Osteocyte (in vitro differentiated cells): Measurements from ENCODE around the gene MGAT5. TPM values are rescaled to one million over a fixed set of nuclear protein-coding genes. Genes with fewer than 3 reads are reported as not detected.

ENCODE experiments used
- DNase-seq: peaks from one replicate; pipeline ENCODE4 v3.0.0; 2021; ENCODE audit warnings: mixed read lengths; ENCODE audit not compliant: unreplicated experiment; ENCODE audit errors: extremely low spot score
- H3K27ac Mint-ChIP-seq: one replicate; pipeline ENCODE4 v1.8.0; 2021; ENCODE audit warnings: mild to moderate bottlenecking, mixed read lengths; ENCODE audit not compliant: unreplicated experiment
- H3K27me3 Mint-ChIP-seq: one replicate; pipeline ENCODE4 v1.8.0; 2021; ENCODE audit warnings: mixed read lengths; ENCODE audit not compliant: unreplicated experiment
- H3K36me3 Mint-ChIP-seq: one replicate; pipeline ENCODE4 v1.8.0; 2021; ENCODE audit warnings: mixed read lengths; ENCODE audit not compliant: unreplicated experiment
- H3K4me1 Mint-ChIP-seq: one replicate; pipeline ENCODE4 v1.8.0; 2021; ENCODE audit warnings: mixed read lengths; ENCODE audit not compliant: unreplicated experiment
- H3K4me3 Mint-ChIP-seq: one replicate; pipeline ENCODE4 v1.8.0; 2021; ENCODE audit warnings: mild to moderate bottlenecking, moderate library complexity, mixed read lengths; ENCODE audit not compliant: unreplicated experiment
- H3K9me3 Mint-ChIP-seq: one replicate; pipeline ENCODE4 v1.8.0; 2021; ENCODE audit warnings: mixed read lengths; ENCODE audit not compliant: unreplicated experiment
- CTCF ChIP-seq: fragments of 200-600 bp; sonication (generic); IDR thresholded peaks from 2 replicates; pipeline ENCODE4 v1.5.0; 2021; ENCODE audit warnings: antibody characterized with exemption, mild to moderate bottlenecking, moderate library complexity
- total RNA-seq: library from RNA; stranded (reverse); gene quantifications from 2 replicates; pipeline ENCODE4 v1.2.1, GENCODE V29; 2021

MGAT5 gene
- total RNA-seq, 1 donor from 2014 or later, result 22.6 TPM

- Mint-ChIP-seq H3K9me3 (no peaks in the 10 kb centered on the region), H3K27ac (no peak overlapping the region)
- no peak for DNase-seq
Measured at GRCh38 chr2:134207589-134208209, 46.2 kb upstream of the MGAT5 start.

GRCh38 chr2:134208825-134209224 lies 45.0 kb upstream of the MGAT5 start:
- Mint-ChIP-seq H3K9me3 (no peaks in the 10 kb centered on the region), H3K27me3 (no peaks in the 10 kb centered on the region), H3K4me1 (peaks cover 19% of the 10 kb centered on the region), H3K4me3 (no peak overlapping the region), H3K36me3 (no peaks in the 10 kb centered on the region), H3K27ac (no peak overlapping the region)
- TF ChIP-seq CTCF, result no peak
- DNase-seq, result no peak

More at GRCh38 chr2:134207589-134208209, 46.2 kb upstream of the MGAT5 start:
- H3K27me3 Mint-ChIP-seq, result no peaks in the 10 kb centered on the region
- no peak overlapping the region for H3K4me3 Mint-ChIP-seq
- TF ChIP-seq CTCF, result peak; percentile 50
- H3K36me3 Mint-ChIP-seq, result no peaks in the 10 kb centered on the region
- peaks cover 19% of the 10 kb centered on the region for H3K4me1 Mint-ChIP-seq

- DNase-seq, result no peak
- Mint-ChIP-seq H3K4me1 (peaks cover 5% of the 10 kb centered on the region), H3K36me3 (no peaks in the 10 kb centered on the region), H3K4me3 (no peak overlapping the region), H3K9me3 (peaks cover 7% of the 10 kb centered on the region), H3K27ac (no peak overlapping the region), H3K27me3 (no peaks in the 10 kb centered on the region)
- no peak for TF ChIP-seq CTCF
Measured at GRCh38 chr2:134212746-134213145, 41.1 kb upstream of the MGAT5 start.

GRCh38 chr2:134216152-134216829 lies 37.6 kb upstream of the MGAT5 start:
- no peak overlapping the region for H3K4me3 Mint-ChIP-seq
- H3K27ac Mint-ChIP-seq, result no peak overlapping the region
- no peaks in the 10 kb centered on the region for H3K4me1 Mint-ChIP-seq
- TF ChIP-seq CTCF, result no peak
- peaks cover 7% of the 10 kb centered on the region for H3K9me3 Mint-ChIP-seq
- no peaks in the 10 kb centered on the region for H3K27me3 Mint-ChIP-seq
- DNase-seq, result no peak
- no peaks in the 10 kb centered on the region for H3K36me3 Mint-ChIP-seq

- no peaks in the 10 kb centered on the region for H3K27me3 Mint-ChIP-seq
- TF ChIP-seq CTCF, result no peak
- H3K36me3 Mint-ChIP-seq, result no peaks in the 10 kb centered on the region
- DNase-seq, result no peak
- H3K4me3 Mint-ChIP-seq, result no peak overlapping the region
- H3K9me3 Mint-ChIP-seq, result peaks cover 7% of the 10 kb centered on the region
- no peaks in the 10 kb centered on the region for H3K4me1 Mint-ChIP-seq
- no peak overlapping the region for H3K27ac Mint-ChIP-seq
Measured at GRCh38 chr2:134217351-134217750, 36.5 kb upstream of the MGAT5 start.
